Measurements from ENCODE around the gene ADGRL3.
"Not testable (repeated sequence)": the region's sequence is repeated elsewhere in the genome, so short reads cannot be mapped to it uniquely, and the experiment has no call there.

DNA sequence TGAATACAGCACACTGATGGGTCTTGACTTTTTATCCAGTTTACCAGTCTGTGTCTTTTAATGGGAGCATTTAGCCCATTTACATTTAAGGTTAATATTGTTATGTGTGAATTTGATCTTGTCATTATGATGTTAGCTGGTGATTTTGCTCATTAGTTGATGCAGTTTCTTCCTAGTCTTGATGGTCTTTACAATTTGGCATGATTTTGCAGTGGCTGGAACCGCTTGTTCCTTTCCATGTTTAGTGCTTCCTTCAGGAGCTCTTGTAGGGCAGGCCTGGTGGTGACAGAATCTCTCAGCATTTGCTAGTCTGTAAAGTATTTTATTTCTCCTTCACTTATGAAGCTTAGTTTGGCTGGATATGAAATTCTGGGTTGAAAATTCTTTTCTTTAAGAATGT is 558.5 kb downstream of the ADGRL3 start:
- TF ChIP-seq, protein P1, sequence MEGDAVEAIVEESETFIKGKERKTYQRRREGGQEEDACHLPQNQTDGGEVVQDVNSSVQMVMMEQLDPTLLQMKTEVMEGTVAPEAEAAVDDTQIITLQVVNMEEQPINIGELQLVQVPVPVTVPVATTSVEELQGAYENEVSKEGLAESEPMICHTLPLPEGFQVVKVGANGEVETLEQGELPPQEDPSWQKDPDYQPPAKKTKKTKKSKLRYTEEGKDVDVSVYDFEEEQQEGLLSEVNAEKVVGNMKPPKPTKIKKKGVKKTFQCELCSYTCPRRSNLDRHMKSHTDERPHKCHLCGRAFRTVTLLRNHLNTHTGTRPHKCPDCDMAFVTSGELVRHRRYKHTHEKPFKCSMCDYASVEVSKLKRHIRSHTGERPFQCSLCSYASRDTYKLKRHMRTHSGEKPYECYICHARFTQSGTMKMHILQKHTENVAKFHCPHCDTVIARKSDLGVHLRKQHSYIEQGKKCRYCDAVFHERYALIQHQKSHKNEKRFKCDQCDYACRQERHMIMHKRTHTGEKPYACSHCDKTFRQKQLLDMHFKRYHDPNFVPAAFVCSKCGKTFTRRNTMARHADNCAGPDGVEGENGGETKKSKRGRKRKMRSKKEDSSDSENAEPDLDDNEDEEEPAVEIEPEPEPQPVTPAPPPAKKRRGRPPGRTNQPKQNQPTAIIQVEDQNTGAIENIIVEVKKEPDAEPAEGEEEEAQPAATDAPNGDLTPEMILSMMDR (IDR thresholded peaks at IDR 0.05), result not testable (repeated sequence)
- not testable (repeated sequence) for TF ChIP-seq POLR2A (IDR thresholded peaks at IDR 0.05)

Data from adrenal gland (tissue), 5 donors.